ENCODE data around the gene TSC22D1.

GRCh38 chr13:44622261-44622660 is 46.1 kb upstream of the TSC22D1 start:
- no peak for TF ChIP-seq POLR2A (IDR thresholded peaks at IDR 0.05)
- TF ChIP-seq CTCF (IDR thresholded peaks at IDR 0.05) = no peak
